Measurements from ENCODE around the gene CSK.

Gene CSK

DNA sequence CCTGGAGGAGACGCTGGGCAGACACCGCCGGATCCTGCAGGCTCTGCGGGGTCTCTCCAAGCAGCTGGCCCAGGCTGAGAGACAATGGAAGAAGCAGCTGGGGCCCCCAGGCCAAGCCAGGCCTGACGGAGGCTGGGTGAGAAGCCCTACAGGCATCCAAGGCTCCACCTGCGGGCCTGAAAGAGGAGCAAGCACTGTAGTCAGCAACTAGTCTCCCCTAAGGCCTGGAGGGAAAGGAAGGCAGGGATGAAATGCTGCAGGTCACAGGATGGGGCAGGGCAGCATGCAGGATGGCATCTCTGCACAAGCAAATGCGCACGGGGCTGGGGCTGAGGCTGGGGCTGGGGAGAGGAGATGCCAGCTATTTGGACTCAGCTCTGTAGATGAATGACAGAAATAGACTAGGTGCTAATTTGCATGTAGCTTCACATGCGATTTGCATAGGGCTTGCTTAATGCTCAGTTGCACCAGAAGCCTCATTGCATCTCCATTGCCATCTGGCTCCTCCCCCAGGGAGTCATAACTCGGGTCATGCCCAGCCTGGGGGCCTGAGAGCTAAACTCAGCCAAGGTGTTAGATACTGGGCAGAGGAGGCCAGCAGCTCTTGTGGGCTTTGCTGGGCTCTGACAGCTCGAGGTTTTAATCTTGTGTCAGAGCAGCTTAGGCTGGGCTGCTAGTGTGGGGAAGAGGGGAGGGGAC, 39.4 kb downstream of the CSK start:
- TF ChIP-seq POLR2AphosphoS5 (IDR thresholded peaks at IDR 0.05; ENCODE audit: low read depth, low read length) = no peak
- no peak for TF ChIP-seq REST (IDR thresholded peaks at IDR 0.05; ENCODE audit: insufficient read depth in 1 of 2, low read depth in 2 of 2, low read length in 2 of 2)
- TF ChIP-seq SIN3A (IDR thresholded peaks at IDR 0.05; ENCODE audit: borderline replicate concordance, insufficient read depth, low read length) = no peak
- TF ChIP-seq FOXP2 (optimal IDR thresholded peaks at IDR 0.05; ENCODE audit: borderline replicate concordance, extremely low read depth, extremely low read length, insufficient read depth) = no peak
- no peak for TF ChIP-seq TAF1 (IDR thresholded peaks at IDR 0.05; ENCODE audit: borderline replicate concordance, insufficient read depth, low read length)

- no peak for TF ChIP-seq POLR2AphosphoS5 (IDR thresholded peaks at IDR 0.05; ENCODE audit: low read depth, low read length)
- no peak for TF ChIP-seq SIN3A (IDR thresholded peaks at IDR 0.05; ENCODE audit: borderline replicate concordance, insufficient read depth, low read length)
- no peak for TF ChIP-seq REST (IDR thresholded peaks at IDR 0.05; ENCODE audit: insufficient read depth in 1 of 2, low read depth in 2 of 2, low read length in 2 of 2)
- TF ChIP-seq FOXP2 (optimal IDR thresholded peaks at IDR 0.05; ENCODE audit: borderline replicate concordance, extremely low read depth, extremely low read length, insufficient read depth) = no peak
- TF ChIP-seq TAF1 (IDR thresholded peaks at IDR 0.05; ENCODE audit: borderline replicate concordance, insufficient read depth, low read length) = no peak
Observed at GRCh38 chr15:74821790-74822158, 39.9 kb downstream of the CSK start.

- TF ChIP-seq TAF1 (IDR thresholded peaks at IDR 0.05; ENCODE audit: borderline replicate concordance, insufficient read depth, low read length) (no peak), FOXP2 (optimal IDR thresholded peaks at IDR 0.05; ENCODE audit: borderline replicate concordance, extremely low read depth, extremely low read length, insufficient read depth) (no peak), REST (IDR thresholded peaks at IDR 0.05; ENCODE audit: insufficient read depth in 1 of 2, low read depth in 2 of 2, low read length in 2 of 2) (no peak), POLR2AphosphoS5 (IDR thresholded peaks at IDR 0.05; ENCODE audit: low read depth, low read length) (no peak), SIN3A (IDR thresholded peaks at IDR 0.05; ENCODE audit: borderline replicate concordance, insufficient read depth, low read length) (no peak)
Observed at GRCh38 chr15:74822233-74822632, 40.4 kb downstream of the CSK start.

- no peak for TF ChIP-seq POLR2AphosphoS5 (IDR thresholded peaks at IDR 0.05; ENCODE audit: low read depth, low read length)
- TF ChIP-seq SIN3A (IDR thresholded peaks at IDR 0.05; ENCODE audit: borderline replicate concordance, insufficient read depth, low read length) = no peak
- TF ChIP-seq FOXP2 (optimal IDR thresholded peaks at IDR 0.05; ENCODE audit: borderline replicate concordance, extremely low read depth, extremely low read length, insufficient read depth) = no peak
- no peak for TF ChIP-seq TAF1 (IDR thresholded peaks at IDR 0.05; ENCODE audit: borderline replicate concordance, insufficient read depth, low read length)
Observed at GRCh38 chr15:74823324-74823723, 41.4 kb downstream of the CSK start.

- TF ChIP-seq FOXP2 (optimal IDR thresholded peaks at IDR 0.05; ENCODE audit: borderline replicate concordance, extremely low read depth, extremely low read length, insufficient read depth) (no peak), REST (IDR thresholded peaks at IDR 0.05; ENCODE audit: insufficient read depth in 1 of 2, low read depth in 2 of 2, low read length in 2 of 2) (no peak; a peak in 1 of 4 replicates), TAF1 (IDR thresholded peaks at IDR 0.05; ENCODE audit: borderline replicate concordance, insufficient read depth, low read length) (no peak), SIN3A (IDR thresholded peaks at IDR 0.05; ENCODE audit: borderline replicate concordance, insufficient read depth, low read length) (no peak), POLR2AphosphoS5 (IDR thresholded peaks at IDR 0.05; ENCODE audit: low read depth, low read length) (no peak)
Observed at GRCh38 chr15:74824976-74825375, 43.1 kb downstream of the CSK start.

Measured in PFSK-1 (cell line).